HG03432 (cell line): ENCODE measurements around the gene SH2D5.

Experiments used
- ATAC-seq: cut with Tn5 transposase; IDR thresholded peaks from one replicate; pipeline ENCODE4 v1.9.1; 2021; ENCODE audit warnings: mild to moderate bottlenecking, moderate library complexity; ENCODE audit not compliant: unreplicated experiment

Gene SH2D5

DNA sequence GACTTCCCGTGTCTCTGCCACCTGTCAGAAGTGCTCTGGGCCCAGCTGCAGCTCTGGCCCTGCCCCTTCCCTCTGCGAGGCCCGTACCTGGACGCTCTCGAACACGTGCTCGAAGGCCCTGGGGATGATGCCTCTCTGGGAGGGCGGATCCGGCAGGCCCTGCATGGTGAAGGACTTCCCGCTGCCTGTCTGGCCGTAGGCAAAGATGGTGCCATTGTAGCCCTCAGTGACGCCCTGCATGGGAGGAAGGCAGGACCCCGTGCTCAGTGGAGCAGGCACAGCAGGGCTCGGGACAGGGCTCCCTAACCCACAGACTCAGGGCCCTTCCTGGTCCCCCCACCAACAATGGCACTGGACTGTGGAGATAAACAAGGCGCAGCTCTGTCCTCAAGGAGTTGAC lies 17.1 kb downstream of the SH2D5 start:
- ATAC-seq = no peak

- ATAC-seq = no peak
Measured at GRCh38 chr1:20713440-20713839, 19.1 kb downstream of the SH2D5 start.

- no peak for ATAC-seq
Measured at GRCh38 chr1:20712215-20712577, 20.3 kb downstream of the SH2D5 start.

DNA sequence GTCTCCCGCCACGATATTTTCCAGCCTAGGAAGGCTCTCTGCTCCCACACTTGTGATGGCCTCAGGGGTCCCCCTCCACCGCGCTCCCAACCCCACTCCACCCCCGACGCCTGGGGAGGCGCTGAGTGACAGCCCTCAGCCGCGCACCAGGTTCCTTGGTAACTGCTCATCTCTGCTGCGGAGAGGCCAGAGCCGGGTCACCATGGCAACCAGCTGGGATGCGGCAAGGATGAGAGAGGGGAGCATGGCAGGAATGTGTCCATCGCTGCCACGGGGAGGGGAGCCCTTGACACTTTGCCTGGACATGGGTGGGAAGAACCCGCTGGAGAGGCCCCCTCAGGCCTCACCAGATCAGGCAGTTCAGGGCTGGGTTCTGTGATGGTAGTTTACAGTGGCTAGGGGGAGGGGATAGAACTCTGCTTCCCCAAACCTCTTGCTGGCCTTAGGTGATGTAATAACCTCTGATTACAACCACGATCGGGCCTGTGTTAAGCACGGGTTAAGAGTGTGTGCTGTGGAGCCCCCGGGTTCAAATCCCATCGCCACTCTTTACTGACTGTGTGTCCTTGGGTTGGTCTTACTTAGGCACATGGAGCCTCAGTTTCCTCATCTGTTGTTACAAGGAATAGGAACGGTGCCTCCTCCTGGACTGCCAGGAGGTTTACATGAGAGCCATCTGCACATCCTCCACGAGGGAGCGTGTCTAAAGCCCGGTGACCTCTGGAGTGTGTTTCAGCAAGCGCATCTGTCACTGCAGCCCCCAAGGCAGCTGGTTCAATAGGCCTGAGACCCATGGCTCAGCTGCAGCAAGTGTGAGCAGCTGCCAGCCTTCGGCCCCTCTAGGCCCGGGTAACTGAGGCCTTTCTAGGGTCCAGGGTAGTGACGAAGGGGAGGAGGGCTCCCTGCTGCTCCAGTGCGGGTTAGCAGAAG lies 21.0 kb downstream of the SH2D5 start:
- no peak for ATAC-seq

DNA sequence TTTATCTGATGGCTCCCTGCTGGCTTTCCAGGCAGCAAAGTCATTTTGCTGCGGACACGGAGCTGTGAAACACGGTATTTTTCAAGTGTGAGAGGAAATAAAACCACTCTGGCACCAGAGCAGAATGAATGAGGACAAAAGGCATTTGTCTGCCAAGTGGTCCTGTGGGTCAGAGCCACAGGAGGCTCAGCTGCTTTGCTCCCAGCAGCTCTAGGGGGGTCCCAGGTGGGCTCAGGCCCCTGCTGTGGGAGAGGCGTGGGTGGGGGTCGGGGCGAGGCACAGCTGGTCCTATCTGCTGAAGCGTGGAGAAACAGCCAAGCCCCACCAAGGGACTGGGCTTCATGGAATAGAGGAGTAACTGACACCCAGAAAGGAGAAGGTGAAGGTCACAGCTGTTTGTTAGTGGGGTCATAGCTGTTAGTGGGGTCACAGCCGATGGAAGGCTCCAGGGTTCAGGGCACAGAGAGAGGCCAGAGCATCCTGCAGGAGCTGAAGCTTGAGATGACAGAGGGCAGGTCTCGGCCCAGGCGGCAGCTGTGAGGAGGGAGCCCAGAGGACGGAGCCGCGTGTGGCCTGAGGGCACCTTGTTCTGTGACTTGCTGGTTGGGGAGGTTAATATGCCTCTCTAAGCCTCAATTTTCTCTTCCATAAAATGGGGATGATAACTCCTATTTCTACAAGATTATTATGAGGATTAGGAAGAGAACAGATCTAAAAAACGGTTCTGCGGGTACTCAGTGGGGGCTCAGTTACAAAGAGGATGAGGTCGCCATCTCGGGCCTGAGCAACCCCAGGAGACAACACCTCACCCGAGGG lies 21.8 kb downstream of the SH2D5 start:
- ATAC-seq = no peak

DNA sequence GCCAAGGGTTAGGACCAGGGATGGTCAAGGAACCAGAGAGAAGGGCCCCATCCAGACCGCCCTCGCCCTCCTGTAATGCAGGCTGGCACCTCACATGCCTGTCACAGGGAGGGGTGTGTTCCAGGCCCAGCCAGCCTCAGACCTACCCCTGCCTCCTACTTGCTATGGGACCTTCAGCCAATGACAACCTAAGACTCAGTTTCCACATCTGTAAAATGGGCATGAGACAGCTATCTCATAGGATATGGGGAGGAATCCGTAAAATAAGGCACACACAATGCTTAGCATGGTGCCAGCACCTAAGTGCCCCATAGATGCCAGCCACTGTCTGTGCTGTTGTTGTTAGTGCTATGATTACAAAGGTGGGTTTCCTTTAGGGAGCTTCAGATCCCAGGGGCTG lies 22.6 kb downstream of the SH2D5 start:
- ATAC-seq = no peak

DNA sequence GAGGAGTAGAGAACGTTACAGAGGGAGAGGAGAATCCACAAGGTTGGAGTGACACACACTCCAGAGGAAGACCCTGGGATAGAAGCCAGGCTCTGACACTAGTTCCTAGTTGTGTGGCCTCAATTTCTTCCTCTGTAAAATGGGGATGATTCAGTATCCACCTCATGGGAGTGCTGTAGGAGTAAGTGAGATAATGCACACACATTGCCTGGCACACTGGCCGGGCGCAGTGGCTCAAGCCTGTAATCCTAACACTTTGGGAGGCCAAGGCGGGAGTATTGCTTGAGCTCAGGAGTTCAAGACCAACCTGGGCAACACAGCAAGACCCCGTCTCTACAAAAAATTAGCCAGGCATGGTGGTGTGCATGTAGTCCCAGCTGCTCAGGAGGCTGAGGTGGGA lies 23.6 kb downstream of the SH2D5 start:
- no peak for ATAC-seq

DNA sequence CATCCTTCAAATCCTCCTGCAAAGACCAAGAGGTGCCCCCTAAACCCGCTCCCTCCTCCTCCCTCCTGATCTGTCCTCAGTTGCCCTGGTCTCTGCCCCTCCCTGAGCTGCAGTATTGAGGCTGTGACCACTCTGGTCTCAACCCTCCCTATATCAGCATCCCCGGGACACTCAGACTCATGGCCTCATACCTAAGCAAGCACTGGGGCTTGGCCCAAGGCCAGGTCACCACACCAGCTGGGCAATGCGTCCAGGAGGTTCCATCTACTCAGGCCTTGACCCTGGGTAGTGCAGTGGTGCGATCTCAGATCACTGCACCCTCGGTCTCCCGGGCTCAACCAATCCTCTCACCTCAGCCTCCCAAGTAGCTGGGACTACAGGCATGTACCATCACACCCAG lies 24.4 kb downstream of the SH2D5 start:
- ATAC-seq = no peak

GRCh38 chr1:20706841-20707240 lies 25.7 kb downstream of the SH2D5 start:
- ATAC-seq = no peak

GRCh38 chr1:20705203-20705755 lies 27.2 kb downstream of the SH2D5 start:
- no peak for ATAC-seq

- ATAC-seq = no peak
Measured at GRCh38 chr1:20704390-20705202, 27.9 kb downstream of the SH2D5 start.

DNA sequence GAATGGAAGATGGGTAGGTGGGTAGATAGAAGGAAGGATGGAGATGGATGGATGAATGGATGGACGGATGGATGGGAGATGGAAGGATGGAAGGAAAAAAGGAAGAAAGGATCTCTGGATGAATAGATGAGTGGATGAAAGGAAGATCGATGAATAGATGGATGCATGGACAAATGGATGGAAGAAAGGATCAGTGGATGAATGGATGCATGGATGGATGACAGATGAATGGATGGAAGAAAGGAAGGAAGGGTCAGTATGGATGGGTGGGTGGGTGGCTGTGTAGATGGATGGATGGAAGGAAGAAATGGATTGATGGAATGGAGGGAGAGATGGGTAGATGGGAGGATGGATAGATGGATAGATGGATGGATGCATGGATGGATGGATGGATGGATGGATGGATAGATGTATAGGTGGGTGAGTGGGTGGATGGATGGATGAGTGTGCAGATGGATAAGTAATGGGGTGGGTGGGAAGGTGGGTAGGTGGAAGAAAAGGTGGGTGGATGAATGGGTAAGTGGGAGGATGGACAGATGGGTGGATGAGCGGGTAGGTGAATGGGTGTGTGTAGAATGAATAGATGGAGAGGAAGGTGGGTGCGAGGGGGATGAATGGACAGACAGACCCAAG lies 29.3 kb downstream of the SH2D5 start:
- ATAC-seq = no peak

- no peak for ATAC-seq
Measured at GRCh38 chr1:20702416-20702815, 30.1 kb downstream of the SH2D5 start.

DNA sequence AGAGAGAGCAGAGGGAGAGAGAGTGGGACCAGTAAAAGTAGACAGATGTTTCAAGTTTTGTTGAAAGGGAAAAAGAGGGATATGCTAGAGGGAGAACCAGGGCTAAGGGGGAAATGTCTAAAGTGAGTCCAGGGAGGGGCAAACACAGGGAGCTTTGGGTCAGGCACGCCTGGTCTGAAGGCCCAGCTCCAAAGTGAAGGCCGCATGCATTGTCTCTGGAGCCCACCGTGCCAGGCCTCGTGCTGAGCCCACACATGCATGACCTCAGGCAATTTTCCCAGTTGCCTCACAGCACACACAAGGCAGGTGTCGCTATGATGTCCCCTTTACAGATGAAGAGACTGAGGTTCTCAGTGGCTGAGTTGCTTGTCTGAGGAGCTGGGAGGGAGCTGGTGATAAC lies 30.7 kb downstream of the SH2D5 start:
- ATAC-seq = no peak

DNA sequence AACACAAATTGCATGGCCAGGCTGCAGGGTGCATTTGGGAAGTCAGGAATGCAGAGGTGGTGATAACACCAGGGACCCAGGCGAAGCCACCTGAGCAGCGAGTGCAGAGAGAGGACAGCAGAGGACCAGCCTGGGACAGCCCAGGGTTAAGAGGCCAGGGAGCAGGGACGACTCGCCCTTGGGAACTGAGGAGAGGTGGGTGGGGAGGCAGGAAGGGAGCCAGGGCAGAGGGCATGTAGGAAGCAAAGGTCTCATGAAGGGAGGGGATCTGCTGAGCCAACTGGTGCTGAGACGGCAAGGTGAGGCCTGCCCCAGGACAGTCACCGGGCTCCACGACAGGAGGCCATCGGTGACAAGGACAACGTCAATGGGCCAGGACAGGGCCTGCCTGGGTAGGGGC lies 31.1 kb downstream of the SH2D5 start:
- no peak for ATAC-seq

GRCh38 chr1:20700636-20701215 lies 31.8 kb downstream of the SH2D5 start:
- ATAC-seq = no peak

GRCh38 chr1:20699558-20699957 lies 32.9 kb downstream of the SH2D5 start:
- no peak for ATAC-seq

GRCh38 chr1:20698195-20698910 lies 34.1 kb downstream of the SH2D5 start:
- ATAC-seq = no peak

DNA sequence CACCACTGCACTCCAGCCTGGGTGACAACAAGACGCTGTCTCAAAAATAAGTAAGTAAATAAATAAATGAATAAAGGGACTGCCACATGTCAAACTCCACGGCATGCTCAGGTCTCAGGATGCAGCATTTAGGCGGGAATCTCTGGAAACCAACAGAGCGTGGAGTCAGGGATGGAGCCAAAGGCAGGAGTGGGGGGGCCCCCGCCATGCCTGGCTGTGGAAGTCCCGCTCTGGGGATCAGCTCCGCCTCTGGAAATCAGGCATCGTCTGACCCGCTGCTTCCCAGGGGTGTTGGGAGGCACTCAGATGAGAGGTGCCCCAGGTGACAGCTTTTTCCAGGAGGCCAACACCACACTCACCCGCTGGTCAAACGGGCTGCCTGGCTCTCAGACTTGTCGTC lies 34.9 kb downstream of the SH2D5 start:
- ATAC-seq = no peak
